ENCODE data around the gene TTC28.
"Not testable (repeated sequence)": the region's sequence is repeated elsewhere in the genome, so short reads cannot be mapped to it uniquely, and the experiment has no call there.

The TTC28 gene

DNA sequence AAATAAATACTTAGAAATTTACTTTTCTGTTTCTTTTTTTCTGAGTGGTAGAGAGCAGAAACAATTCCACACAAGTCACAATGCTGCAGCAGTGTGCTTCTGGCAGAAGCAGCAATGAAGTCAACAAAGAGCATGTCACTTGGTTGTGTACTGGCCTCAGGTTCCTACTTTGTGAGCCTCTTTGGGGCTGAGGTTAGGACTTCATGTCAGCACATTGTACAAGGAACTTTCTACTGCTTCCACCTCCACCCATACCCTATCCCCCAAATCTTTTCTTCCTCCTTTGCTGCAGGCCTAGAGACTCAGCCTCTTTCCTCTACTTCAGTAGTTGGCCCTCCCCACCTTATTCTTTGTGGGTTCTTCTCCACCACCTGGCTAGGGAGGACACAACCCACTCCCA lies 507.9 kb downstream of the TTC28 start:
- DNase-seq (ENCODE audit: insufficient read length, low spot score) (no peak), FAIRE-seq (no peak)

GRCh38 chr22:28171115-28171514 lies 508.5 kb downstream of the TTC28 start:
- FAIRE-seq (no peak), DNase-seq (ENCODE audit: insufficient read length, low spot score) (no peak)

GRCh38 chr22:28169314-28169713 lies 510.3 kb downstream of the TTC28 start:
- not testable (repeated sequence) for DNase-seq (ENCODE audit: insufficient read length, low spot score); FAIRE-seq

GRCh38 chr22:28155808-28156207 lies 523.8 kb downstream of the TTC28 start:
- DNase-seq (ENCODE audit: insufficient read length, low spot score) (no peak), FAIRE-seq (no peak)

- DNase-seq (ENCODE audit: insufficient read length, low spot score) (no peak), FAIRE-seq (no peak)
These were observed 524.8 kb downstream of the TTC28 start for GRCh38 chr22:28154861-28155260.

DNA sequence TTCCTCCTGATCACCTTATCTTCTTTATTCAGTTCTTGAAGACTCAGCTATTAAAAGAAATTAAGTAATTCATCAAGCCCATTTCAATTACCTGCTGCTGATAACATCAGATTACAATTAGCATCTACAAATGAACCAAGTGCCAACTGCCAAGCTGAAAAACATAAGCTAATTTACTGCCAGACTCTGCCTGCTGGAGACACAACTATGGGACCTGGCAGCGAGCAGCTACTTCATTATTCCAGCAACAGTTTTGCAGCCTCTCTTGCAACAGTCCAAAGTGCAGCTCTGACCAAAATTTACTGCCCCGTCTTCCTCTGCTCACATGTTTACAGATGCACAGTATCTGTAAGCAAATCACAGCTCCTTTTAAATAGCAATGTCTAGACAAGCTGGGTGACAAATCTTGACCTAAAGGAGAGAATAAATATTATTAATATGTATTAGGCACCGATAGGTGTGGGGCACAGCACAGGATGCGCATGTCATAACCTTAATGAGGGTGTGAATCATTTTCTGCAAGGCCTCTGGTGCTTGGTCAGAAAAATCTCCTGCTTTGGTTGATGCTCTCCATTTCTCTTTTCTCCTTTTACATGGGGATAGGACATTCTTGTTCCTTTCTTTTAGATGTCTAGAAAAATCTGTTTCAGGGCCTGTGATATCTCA lies 528.4 kb downstream of the TTC28 start:
- FAIRE-seq: no peak
- no peak for DNase-seq (ENCODE audit: insufficient read length, low spot score)

- FAIRE-seq (peak; percentile 28), DNase-seq (ENCODE audit: insufficient read length, low spot score) (no peak)
These were observed 530.7 kb downstream of the TTC28 start for GRCh38 chr22:28148816-28149465.

DNA sequence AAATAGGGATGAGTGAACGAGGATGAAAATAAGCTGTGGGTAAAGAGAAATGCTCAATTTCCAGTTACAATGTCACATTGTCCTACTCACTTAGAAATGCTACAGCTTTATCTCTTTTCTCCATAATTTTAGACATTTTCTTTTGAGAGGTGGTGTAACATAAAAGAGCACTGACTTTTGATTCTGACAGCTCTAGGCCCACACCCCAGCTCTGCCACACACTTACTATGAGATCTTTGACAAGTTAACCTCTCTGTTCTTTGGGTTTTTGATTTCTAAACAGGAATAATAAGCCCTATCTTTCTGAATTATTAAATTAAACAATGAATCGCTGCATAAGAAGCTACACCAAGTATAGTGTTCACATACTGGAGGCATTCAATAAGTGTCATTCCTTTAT lies 532.2 kb downstream of the TTC28 start:
- FAIRE-seq (no peak), DNase-seq (ENCODE audit: insufficient read length, low spot score) (no peak)

GRCh38 chr22:28146401-28147314 lies 533.0 kb downstream of the TTC28 start:
- no peak for FAIRE-seq
- no peak for DNase-seq (ENCODE audit: insufficient read length, low spot score)

DNA sequence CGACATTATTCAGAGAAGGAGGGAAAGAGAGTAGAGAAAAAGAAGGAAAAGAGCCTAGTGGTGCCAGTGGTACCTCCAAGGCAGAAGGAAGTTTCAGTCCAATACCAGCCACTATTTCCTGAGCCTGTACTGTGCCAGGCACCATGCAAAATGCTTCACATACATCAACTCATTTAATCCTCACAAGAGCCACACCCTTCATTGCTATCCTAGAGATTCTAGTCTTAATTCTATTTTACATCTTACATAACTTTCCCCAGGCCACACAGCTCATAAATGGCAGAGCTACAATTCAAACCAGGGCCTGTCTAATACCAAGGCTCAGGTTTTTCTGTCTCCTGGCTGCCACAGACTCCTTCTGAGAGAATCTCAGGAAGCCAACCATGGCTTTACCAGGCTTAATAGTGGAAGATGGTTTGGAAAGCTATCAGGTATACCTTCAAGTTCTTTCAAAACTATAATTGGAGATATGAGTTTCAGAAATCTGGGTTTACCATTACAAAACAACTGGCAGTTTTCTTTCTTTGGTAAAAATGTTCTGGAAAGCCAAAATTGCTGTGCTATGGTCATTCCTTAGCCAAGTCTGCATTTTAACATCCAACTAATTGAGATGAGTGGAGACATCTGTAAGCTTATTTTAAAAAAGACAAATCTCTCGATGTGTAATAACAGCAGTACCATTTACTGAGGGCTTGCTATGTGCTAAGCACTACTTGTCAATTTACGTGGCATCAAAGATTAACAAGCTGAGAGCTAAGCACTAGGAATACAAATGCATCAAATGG lies 535.5 kb downstream of the TTC28 start:
- DNase-seq (ENCODE audit: insufficient read length, low spot score): no peak

GRCh38 chr22:28143241-28143865 lies 536.3 kb downstream of the TTC28 start:
- FAIRE-seq (no peak), DNase-seq (ENCODE audit: insufficient read length, low spot score) (no peak)

More for the DNA sequence above, 535.5 kb downstream of the TTC28 start:
- FAIRE-seq: no peak

DNA sequence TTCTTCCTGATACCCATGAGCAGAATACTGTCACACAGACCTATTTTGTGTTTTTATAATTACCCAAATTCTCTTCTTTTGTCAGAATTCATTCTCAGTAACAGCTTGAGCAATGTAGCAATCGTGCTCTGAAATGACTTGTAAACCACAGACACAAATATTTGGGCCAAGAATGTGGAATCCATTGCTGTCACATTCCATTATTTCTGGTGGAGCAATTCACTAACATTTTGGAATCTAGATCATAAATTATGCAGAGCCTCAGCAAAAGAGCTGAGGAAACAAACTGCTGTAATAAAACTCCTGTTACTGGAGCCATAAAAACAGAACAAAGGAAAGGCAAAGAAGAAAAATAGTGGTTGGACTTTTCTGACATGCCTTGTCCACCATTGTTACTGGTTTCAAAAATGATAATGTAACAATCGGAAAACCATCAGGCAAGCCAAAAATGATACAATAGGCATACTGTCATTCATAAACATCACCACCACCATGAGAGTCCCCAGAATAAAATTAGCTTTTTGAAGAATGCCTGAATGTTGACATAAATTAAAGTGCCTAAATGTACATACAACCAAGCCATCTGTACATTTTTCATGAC lies 537.2 kb downstream of the TTC28 start:
- FAIRE-seq (no peak), DNase-seq (ENCODE audit: insufficient read length, low spot score) (peak; percentile 45)

DNA sequence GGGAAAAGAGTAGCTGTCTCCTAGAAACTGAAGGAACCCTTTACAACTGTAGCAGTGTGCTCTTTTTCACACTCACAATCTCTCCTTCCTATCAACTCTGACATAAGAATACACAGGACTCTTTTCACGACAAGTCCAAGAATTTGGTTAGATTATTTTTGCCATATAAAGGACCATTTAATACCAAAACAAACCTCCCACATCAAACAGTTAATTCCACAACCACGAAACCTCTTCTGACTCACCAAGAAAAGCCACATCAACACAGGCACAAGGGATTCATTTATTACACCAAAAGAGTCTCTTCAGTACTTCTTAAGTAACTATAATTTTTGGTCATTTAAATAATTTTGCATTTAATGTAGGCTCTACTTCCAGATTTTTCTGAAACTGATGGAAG lies 538.0 kb downstream of the TTC28 start:
- FAIRE-seq (no peak), DNase-seq (ENCODE audit: insufficient read length, low spot score) (no peak)

- DNase-seq (ENCODE audit: insufficient read length, low spot score): peak; percentile 15
- FAIRE-seq: no peak
These were observed 539.7 kb downstream of the TTC28 start for GRCh38 chr22:28139961-28140360.

GRCh38 chr22:28139516-28139915 lies 540.1 kb downstream of the TTC28 start:
- no peak for DNase-seq (ENCODE audit: insufficient read length, low spot score)
- no peak for FAIRE-seq

- DNase-seq (ENCODE audit: insufficient read length, low spot score): no peak
- FAIRE-seq: no peak
These were observed 542.6 kb downstream of the TTC28 start for GRCh38 chr22:28137036-28137435.

DNA sequence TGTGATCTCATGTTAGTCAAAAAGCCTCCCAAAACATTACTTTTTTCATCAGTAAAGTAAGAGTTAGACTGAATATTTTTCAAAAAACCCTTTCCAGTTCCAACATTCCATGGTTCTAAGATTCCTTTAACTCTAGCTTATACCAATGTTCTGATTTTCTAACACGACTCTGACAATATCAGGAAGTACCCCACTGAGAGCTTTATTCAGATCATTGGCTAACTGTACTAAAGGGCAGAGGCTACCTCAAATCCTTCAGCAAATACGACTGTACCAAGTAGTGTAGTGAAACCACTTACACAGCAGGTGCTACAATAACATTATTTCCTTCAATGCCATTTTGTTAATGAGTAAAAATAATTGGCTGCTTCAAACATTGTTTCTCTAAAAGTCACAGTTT lies 547.2 kb downstream of the TTC28 start:
- no peak for FAIRE-seq

DNA sequence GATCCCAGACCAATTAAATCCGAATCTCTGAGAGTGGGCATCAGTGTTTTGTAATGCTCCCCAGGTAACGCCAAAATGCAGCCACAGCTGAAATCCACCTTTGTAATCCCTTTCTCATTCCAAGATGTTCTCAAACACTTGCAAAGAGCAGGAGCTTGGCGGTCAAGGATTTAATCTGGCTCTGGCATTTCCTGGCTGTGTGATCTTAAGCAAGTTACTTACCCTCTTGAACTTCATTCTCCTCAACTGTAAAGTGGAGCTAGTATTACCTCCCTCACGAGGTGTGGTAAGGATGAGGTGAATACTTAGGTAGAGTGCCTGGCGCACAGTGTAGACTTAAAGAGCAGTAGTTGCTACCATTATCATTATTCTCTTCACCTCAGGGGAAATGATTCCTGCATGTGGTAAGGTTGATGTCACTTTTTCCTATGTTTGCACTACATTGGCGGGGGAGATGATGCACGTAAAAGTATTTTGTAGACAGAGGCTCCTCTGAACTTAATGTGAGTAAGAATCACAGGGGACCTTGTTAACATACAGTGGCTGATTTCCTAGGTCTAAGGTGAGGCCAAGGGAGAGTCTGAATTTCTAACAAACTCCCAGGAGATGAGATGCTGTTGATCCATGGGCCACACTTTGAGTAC lies 550.2 kb downstream of the TTC28 start:
- DNase-seq (ENCODE audit: insufficient read length, low spot score): no peak
- FAIRE-seq: no peak

More for the DNA sequence above, 547.2 kb downstream of the TTC28 start:
- no peak for DNase-seq (ENCODE audit: insufficient read length, low spot score)

GRCh38 chr22:28128827-28129226 lies 550.8 kb downstream of the TTC28 start:
- DNase-seq (ENCODE audit: insufficient read length, low spot score) (no peak), FAIRE-seq (no peak)
